Activated CD4-positive, alpha-beta T cell treated with anti-CD3 and anti-CD28 coated beads, Interleukin-2, amount 10 ng/mL, durations not matched to agents 24 days and 14 days (primary cell): ENCODE results near the gene SPINDOC. TPM values are rescaled to one million over a fixed set of nuclear protein-coding genes. Genes with fewer than 3 reads are reported as not detected.
"Not testable (repeated sequence)": the region's sequence is repeated elsewhere in the genome, so short reads cannot be mapped to it uniquely, and the experiment has no call there.

Source experiments
- DNase-seq: peaks from one replicate; pipeline ENCODE4 v3.0.0; 2022
- H3K27ac Mint-ChIP-seq: one replicate; pipeline ENCODE4 v1.8.0; 2022; ENCODE audit warnings: mild to moderate bottlenecking, mixed read lengths
- H3K27me3 Mint-ChIP-seq: one replicate; pipeline ENCODE4 v1.8.0; 2022; ENCODE audit warnings: mixed read lengths
- H3K36me3 Mint-ChIP-seq: one replicate; pipeline ENCODE4 v1.8.0; 2022; ENCODE audit warnings: low read depth, mild to moderate bottlenecking, mixed read lengths
- H3K4me1 Mint-ChIP-seq: one replicate; pipeline ENCODE4 v1.8.0; 2021; ENCODE audit warnings: mixed read lengths
- H3K4me3 Mint-ChIP-seq: one replicate; pipeline ENCODE4 v1.8.0; 2022; ENCODE audit warnings: mild to moderate bottlenecking, moderate library complexity, mixed read lengths
- H3K9me3 Mint-ChIP-seq: one replicate; pipeline ENCODE4 v1.8.0; 2021; ENCODE audit warnings: mixed read lengths
- intact Hi-C: fragments of 100-400 bp; cut with micrococcal nuclease; formaldehyde crosslinking; loops from one replicate; pipeline ENCODE4 v1.15.1; 2023
- total RNA-seq: library from RNA; stranded (reverse); gene quantifications from 2 replicates; pipeline ENCODE4 v1.2.3, GENCODE V29; 2022

Gene SPINDOC
- total RNA-seq, 1 donor from 2014 or later, result 65.8 TPM

GRCh38 chr11:63770763-63771162 is 42.5 kb upstream of the SPINDOC start:
- peaks cover 39% of the 10 kb centered on the region for H3K27me3 Mint-ChIP-seq
- H3K9me3 Mint-ChIP-seq, result no peaks in the 10 kb centered on the region
- peaks cover 12% of the 10 kb centered on the region for H3K4me1 Mint-ChIP-seq
- H3K4me3 Mint-ChIP-seq, result peak overlapping the region; percentile 21
- no peak overlapping the region for H3K27ac Mint-ChIP-seq
- H3K36me3 Mint-ChIP-seq, result no peaks in the 10 kb centered on the region
- intact Hi-C loops, result no loop called here
- DNase-seq, result no peak

DNA sequence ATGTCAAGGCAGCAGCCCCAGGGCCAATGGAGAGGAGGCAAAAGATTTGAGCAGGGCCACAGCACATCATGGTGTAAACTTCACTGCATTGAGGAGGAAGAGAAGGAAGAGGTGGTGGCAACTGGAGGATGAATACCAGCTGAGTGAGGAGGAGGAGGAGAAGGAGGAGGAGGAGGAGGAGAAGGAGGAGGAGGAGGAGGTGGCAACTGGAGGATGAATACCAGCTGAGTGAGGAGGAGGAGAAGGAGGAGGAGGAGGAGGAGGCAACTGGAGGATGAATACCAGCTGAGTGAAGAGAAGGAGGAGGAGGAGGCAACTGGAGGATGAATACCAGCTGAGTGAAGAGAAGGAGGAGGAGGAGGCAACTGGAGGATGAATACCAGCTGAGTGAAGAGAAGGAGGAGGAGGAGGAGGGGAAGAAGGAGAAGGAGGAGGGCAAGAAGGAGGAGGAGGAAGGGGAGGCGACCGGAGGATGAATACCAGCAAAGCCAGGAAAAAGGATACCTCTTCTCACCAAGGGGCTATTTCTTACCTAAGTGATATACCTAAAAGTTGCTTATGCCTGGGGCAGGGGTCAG is 41.4 kb upstream of the SPINDOC start:
- DNase-seq, intact Hi-C loops, H3K36me3 Mint-ChIP-seq, H3K27ac Mint-ChIP-seq, H3K9me3 Mint-ChIP-seq, H3K4me3 Mint-ChIP-seq: not testable (repeated sequence)
- Mint-ChIP-seq H3K27me3 (peaks cover 45% of the 10 kb centered on the region), H3K4me1 (peaks cover 12% of the 10 kb centered on the region)

DNA sequence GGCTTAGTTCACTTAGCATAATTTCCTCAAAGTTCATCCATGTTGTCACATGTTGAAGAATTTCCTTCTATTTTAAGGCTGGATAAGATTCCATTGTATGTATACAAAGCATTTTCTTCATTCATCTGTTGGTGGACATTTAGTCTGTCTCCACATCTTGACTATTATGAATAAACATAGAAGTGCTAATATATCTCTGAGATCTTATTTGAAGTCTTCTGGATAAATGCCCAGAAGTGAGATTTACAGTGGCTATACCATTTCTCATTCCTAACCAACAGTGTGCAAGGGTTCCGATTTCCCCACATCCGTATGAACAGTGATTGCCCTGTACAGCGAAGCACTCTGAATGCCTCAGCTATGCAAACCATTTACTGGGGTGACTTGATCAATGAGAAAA is 38.1 kb upstream of the SPINDOC start:
- H3K27ac Mint-ChIP-seq, result no peak overlapping the region
- H3K36me3 Mint-ChIP-seq, result no peaks in the 10 kb centered on the region
- H3K4me3 Mint-ChIP-seq, result no peak overlapping the region
- peaks cover 44% of the 10 kb centered on the region for H3K27me3 Mint-ChIP-seq
- peaks cover 3% of the 10 kb centered on the region for H3K4me1 Mint-ChIP-seq
- no peaks in the 10 kb centered on the region for H3K9me3 Mint-ChIP-seq
- DNase-seq, result no peak
- intact Hi-C loops, result no loop called here

- H3K27me3 Mint-ChIP-seq, result peaks cover 19% of the 10 kb centered on the region
- H3K27ac Mint-ChIP-seq, result no peak overlapping the region
- no peak for DNase-seq
- H3K36me3 Mint-ChIP-seq, result no peaks in the 10 kb centered on the region
- intact Hi-C loops, result no loop called here
- H3K4me3 Mint-ChIP-seq, result no peak overlapping the region
- H3K4me1 Mint-ChIP-seq, result no peaks in the 10 kb centered on the region
- H3K9me3 Mint-ChIP-seq, result no peaks in the 10 kb centered on the region
These were observed 34.2 kb upstream of the SPINDOC start for GRCh38 chr11:63779039-63779438.

DNA sequence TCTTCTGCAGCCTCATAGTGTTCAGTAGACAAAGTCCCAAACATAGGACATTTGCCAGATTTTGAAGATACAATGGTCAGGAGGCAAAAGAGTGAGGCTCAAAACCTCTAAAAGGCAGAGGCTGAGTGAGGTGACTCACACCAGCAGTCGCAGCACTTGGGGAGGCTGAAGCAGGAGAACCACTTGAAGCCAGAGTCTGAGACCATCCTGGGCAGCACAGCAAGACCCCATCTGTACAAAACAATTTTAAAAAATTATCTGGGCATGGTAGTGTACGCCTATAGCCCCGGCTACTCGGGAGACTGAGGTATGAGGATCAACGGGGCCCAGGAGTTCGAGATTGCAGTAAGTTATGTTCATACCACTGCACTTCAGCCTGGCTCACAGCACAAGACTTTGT is 30.5 kb upstream of the SPINDOC start:
- Mint-ChIP-seq H3K4me3 (no peak overlapping the region), H3K27ac (no peak overlapping the region), H3K36me3 (no peaks in the 10 kb centered on the region), H3K4me1 (peaks cover 7% of the 10 kb centered on the region), H3K9me3 (no peaks in the 10 kb centered on the region), H3K27me3 (peaks cover 17% of the 10 kb centered on the region)
- intact Hi-C loops, result no loop called here
- no peak for DNase-seq

DNA sequence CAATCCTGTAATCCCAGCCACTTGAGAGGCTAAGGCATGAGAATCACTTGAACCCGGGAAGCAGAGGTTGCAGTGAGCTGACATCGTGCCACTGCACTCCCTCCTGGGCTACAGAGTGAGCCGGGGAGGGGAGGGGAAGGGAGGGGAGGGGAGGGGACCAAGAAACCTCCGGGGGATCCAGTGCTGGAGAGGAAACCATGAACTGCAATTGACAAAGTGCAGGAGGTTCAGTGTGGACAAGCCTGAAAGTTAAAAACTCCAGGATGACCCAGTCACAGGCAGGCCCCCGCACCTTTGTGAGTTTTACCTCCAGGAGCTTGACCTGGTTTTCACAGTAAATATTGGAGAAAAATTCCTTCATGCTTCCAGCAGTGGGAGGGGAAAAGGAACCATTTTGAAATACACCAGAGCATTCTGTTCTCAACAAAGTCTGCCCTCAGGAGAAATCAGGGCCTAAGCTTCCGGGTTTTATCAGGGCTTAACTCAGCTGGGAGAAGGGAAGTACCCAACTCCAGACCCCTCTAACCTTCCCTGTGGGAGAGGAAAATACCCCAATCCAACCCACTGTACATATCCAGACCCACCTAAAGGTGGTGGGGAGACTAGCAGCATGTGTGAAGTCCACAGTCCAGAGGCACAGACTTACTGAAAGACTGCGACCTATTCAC is 29.2 kb upstream of the SPINDOC start:
- intact Hi-C loops, result no loop called here
- Mint-ChIP-seq H3K36me3 (no peaks in the 10 kb centered on the region), H3K27me3 (peaks cover 11% of the 10 kb centered on the region), H3K27ac (no peak overlapping the region), H3K9me3 (no peaks in the 10 kb centered on the region), H3K4me3 (no peak overlapping the region), H3K4me1 (peaks cover 7% of the 10 kb centered on the region)
- DNase-seq, result no peak

DNA sequence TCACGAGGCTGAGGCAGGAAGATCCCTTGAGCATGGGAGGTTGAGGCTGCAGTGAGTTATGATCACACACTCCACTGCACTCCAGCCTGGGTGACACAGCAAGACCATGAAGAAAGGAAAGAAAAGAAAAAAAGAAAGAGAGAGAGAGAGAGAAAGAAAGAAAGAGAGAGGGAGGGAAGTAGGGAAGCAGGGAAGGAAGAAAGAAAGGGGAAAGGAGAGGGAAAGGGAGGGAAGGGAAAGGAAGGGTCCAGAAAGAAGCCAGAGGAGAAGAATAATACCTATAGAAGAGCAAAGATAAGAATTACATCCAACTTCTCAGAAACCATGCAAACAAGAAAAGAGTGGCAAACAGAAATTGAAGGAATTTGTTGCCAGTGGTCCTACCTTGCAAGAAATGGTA is 27.4 kb upstream of the SPINDOC start:
- Mint-ChIP-seq H3K4me1 (peaks cover 7% of the 10 kb centered on the region), H3K27ac (no peak overlapping the region), H3K27me3 (peaks cover 9% of the 10 kb centered on the region), H3K36me3 (no peaks in the 10 kb centered on the region), H3K9me3 (no peaks in the 10 kb centered on the region), H3K4me3 (no peak overlapping the region)
- intact Hi-C loops, result no loop called here
- no peak for DNase-seq

GRCh38 chr11:63791495-63792167 is 21.6 kb upstream of the SPINDOC start:
- DNase-seq, result no peak
- H3K27ac Mint-ChIP-seq, result no peak overlapping the region
- H3K27me3 Mint-ChIP-seq, result no peaks in the 10 kb centered on the region
- no peaks in the 10 kb centered on the region for H3K4me1 Mint-ChIP-seq
- peaks cover 7% of the 10 kb centered on the region for H3K9me3 Mint-ChIP-seq
- no peaks in the 10 kb centered on the region for H3K36me3 Mint-ChIP-seq
- intact Hi-C loops, result no loop called here
- no peak overlapping the region for H3K4me3 Mint-ChIP-seq

DNA sequence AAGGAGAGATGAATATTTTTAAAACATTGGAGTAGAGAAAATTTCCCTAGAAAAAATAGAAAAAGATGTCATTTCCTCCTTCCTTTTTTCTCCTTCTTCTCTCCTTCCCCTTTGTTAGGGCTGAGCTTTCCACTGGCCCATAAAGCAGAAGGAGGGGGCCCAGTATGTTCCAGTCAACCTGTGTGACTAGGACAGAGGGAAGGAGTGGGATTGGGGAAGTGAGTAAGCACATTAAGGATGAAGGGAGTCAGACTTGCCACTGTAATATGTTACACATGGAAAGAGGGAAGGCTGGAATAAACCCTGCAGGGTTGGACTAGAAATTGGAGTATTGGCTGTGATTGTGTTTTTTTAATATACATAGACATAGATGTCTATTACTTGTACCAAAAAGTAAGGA is 20.1 kb upstream of the SPINDOC start:
- H3K4me3 Mint-ChIP-seq, result no peak overlapping the region
- no peaks in the 10 kb centered on the region for H3K36me3 Mint-ChIP-seq
- peaks cover 7% of the 10 kb centered on the region for H3K9me3 Mint-ChIP-seq
- no peak overlapping the region for H3K27ac Mint-ChIP-seq
- peaks cover 1% of the 10 kb centered on the region for H3K27me3 Mint-ChIP-seq
- no peaks in the 10 kb centered on the region for H3K4me1 Mint-ChIP-seq
- no peak for DNase-seq
- intact Hi-C loops, result no loop called here

DNA sequence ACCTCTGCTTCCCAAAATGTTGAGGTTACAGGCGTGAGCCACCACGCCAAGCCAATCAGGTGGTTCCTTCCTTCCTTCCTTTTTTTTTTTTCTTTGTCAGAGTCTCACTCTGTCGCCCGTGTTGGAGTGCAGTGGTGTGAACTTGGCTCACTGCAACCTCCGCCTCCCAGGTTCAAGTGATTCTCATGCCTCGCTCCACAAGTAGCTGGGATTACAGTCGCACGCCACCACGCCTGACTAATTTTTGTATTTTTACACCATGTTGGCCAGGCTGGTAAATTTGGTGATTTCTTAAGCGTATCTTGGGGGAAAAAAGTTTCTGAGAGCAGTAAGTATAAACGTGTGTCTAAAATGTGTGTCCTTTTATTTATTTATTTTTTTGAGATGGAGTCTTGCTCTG is 18.2 kb upstream of the SPINDOC start:
- peaks cover 3% of the 10 kb centered on the region for H3K27me3 Mint-ChIP-seq
- H3K9me3 Mint-ChIP-seq, result peaks cover 7% of the 10 kb centered on the region
- no peaks in the 10 kb centered on the region for H3K4me1 Mint-ChIP-seq
- intact Hi-C loops, result no loop called here
- no peaks in the 10 kb centered on the region for H3K36me3 Mint-ChIP-seq
- no peak overlapping the region for H3K27ac Mint-ChIP-seq
- no peak overlapping the region for H3K4me3 Mint-ChIP-seq
- no peak for DNase-seq

GRCh38 chr11:63800921-63801320 is 12.3 kb upstream of the SPINDOC start:
- Mint-ChIP-seq H3K36me3 (no peaks in the 10 kb centered on the region), H3K4me3 (no peak overlapping the region), H3K9me3 (no peaks in the 10 kb centered on the region), H3K27me3 (peaks cover 5% of the 10 kb centered on the region), H3K4me1 (no peaks in the 10 kb centered on the region), H3K27ac (no peak overlapping the region)
- DNase-seq, result no peak
- intact Hi-C loops, result no loop called here

- intact Hi-C loops, result no loop called here
- Mint-ChIP-seq H3K4me1 (no peaks in the 10 kb centered on the region), H3K4me3 (no peak overlapping the region), H3K9me3 (no peaks in the 10 kb centered on the region), H3K36me3 (no peaks in the 10 kb centered on the region), H3K27me3 (peaks cover 5% of the 10 kb centered on the region), H3K27ac (no peak overlapping the region)
- DNase-seq, result no peak
These were observed 10.4 kb upstream of the SPINDOC start for GRCh38 chr11:63802637-63803414.

- no peak for DNase-seq
- Mint-ChIP-seq H3K27ac (no peak overlapping the region), H3K9me3 (no peaks in the 10 kb centered on the region), H3K36me3 (no peaks in the 10 kb centered on the region), H3K4me1 (no peaks in the 10 kb centered on the region), H3K4me3 (no peak overlapping the region), H3K27me3 (peaks cover 2% of the 10 kb centered on the region)
- intact Hi-C loops, result no loop called here
These were observed 9.0 kb upstream of the SPINDOC start for GRCh38 chr11:63804259-63804658.

- no peak overlapping the region for H3K27ac Mint-ChIP-seq
- no peak overlapping the region for H3K4me3 Mint-ChIP-seq
- DNase-seq, result no peak
- H3K4me1 Mint-ChIP-seq, result peaks cover 1% of the 10 kb centered on the region
- no peaks in the 10 kb centered on the region for H3K36me3 Mint-ChIP-seq
- no peaks in the 10 kb centered on the region for H3K9me3 Mint-ChIP-seq
- intact Hi-C loops, result no loop called here
- H3K27me3 Mint-ChIP-seq, result peaks cover 1% of the 10 kb centered on the region
These were observed 7.3 kb upstream of the SPINDOC start for GRCh38 chr11:63805844-63806415.
